Upper lobe of left lung (tissue), 6 donors: ENCODE measurements around the gene MAD1L1. TPM values are rescaled to one million over a fixed set of nuclear protein-coding genes. Genes with fewer than 3 reads are reported as not detected.
"Not testable (repeated sequence)": the region's sequence is repeated elsewhere in the genome, so short reads cannot be mapped to it uniquely, and the experiment has no call there.

Source experiments
- ATAC-seq, 2 donors: fragments of 200-7000 bp; cut with Tn5 transposase; one replicate each; pipeline ENCODE4 v1.9.1; 2022; ENCODE audit warnings: mild to moderate bottlenecking in 2 of 2, moderate library complexity in 2 of 2; ENCODE audit not compliant: low FRiP score in 2 of 2
- DNase-seq, 2 donors: peaks; one replicate each; pipeline ENCODE4 v3.0.0-alpha.2; 2019 to 2020
- H3K27ac ChIP-seq, 4 donors: fragments of 200-600 bp; sonication (generic); one replicate each; pipeline ENCODE4 v1.5.1; 2016 to 2019
- H3K27me3 ChIP-seq, 4 donors: fragments of 200-600 bp; sonication (generic); one replicate each; pipeline ENCODE4 v1.5.1; 2017 to 2019
- H3K36me3 ChIP-seq, 4 donors: fragments of 200-600 bp; sonication (generic); one replicate each; pipeline ENCODE4 v1.5.1; 2016 to 2019
- H3K4me1 ChIP-seq, 4 donors: fragments of 200-600 bp; sonication (generic); one replicate each; pipeline ENCODE4 v1.5.1; 2018 to 2019
- H3K4me3 ChIP-seq, 4 donors: fragments of 200-600 bp; sonication (generic); one replicate each; pipeline ENCODE4 v1.5.1; 2017 to 2019; ENCODE audit warnings: mild to moderate bottlenecking in 2 of 4, moderate library complexity in 1 of 4
- H3K9me3 ChIP-seq, 4 donors: fragments of 200-600 bp; sonication (generic); one replicate each; pipeline ENCODE4 v1.5.1; 2018 to 2019
- EP300 ChIP-seq, 4 donors: sonication (generic); formaldehyde crosslinking; IDR thresholded peaks; one replicate each; pipeline ENCODE4 v1.5.1; 2017; ENCODE audit warnings: antibody characterized with exemption in 4 of 4, control low read depth in 2 of 4
- POLR2A ChIP-seq, 4 donors: fragments of 450-650 bp; IDR thresholded peaks; one replicate each; pipeline ENCODE4 v1.5.1; 2016 to 2017; ENCODE audit warnings: antibody characterized with exemption in 4 of 4, mild to moderate bottlenecking in 2 of 4
- POLR2AphosphoS5 ChIP-seq, 2 donors: sonication (generic); formaldehyde crosslinking; IDR thresholded peaks; one replicate each; pipeline ENCODE4 v1.5.1; 2017; ENCODE audit warnings: antibody characterized with exemption in 2 of 2
- WGBS, 2 donors: methylation state at CpG; one replicate each; pipeline ENCODE4 v1.1.5; 2017 to 2018; 5-methylcytosine and 5-hydroxymethylcytosine counted together
- total RNA-seq, 6 donors: library from RNA; depleted of rRNA in 4 of 6; stranded (reverse); fragments of >200 nt in 4 of 6; gene quantifications; one replicate each; pipeline versions ENCODE4 v1.1.0 to v1.2.1, GENCODE V29; 2016 to 2021
- TF ChIP-seq, protein P1 (sequence below), 6 experiments: fragments of 450-650 bp in 4 of 6; fragments of 200-600 bp in 2 of 6; sonication (generic) in 2 of 6; IDR thresholded peaks; one replicate each; pipeline ENCODE4 v1.5.1; 2016 to 2019; ENCODE audit warnings: antibody characterized with exemption in 6 of 6
- donor health status: DM: no; HTN: no; CAD: no; lungs with moderate emphysema.
- donor health status: DM: no; HTN: yes; CAD: no; lungs with severe emphysema.

The MAD1L1 gene
- total RNA-seq, 6 donors from 2014 or later: 40.6 to 364 (median 65.6) TPM

DNA sequence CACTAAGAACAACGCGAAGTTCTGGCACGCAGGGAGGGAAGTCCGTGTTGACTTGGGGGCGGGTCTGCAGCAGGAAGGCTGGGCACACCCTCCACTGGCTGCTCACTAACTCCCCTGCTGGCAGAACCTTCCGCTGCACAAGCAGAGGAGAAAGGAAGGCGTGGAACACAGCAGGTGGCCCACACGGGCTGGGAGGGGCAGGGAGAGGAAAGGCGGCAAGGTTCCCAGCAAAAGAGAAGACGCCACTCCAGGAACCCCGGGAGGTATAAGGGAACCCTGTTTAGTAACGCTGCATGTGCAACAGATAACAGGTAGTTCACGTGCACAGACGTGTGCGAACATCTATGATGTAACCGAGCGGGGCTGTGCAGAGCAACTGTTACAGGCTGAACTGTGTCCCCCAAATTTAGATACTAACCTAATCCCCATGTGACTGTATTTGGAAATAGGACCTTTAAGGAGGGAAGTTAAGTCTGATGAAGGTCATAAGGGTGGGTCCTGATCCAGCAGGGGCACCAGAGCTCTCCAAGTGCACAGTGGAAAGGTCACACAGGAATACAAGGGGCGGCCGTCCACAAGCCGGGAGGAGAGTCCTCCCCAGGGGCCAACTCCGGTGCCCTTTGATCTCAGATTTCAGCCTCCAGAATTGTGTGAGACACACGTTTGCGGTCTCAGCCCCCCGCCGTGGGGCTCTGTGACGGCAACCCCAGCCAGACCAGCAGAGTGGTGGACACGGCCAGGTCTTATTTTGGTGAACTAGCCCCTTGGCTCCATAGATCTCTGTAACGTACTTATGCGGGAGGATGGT is 357.1 kb downstream of the MAD1L1 start:
- peak in 1 of 2 donors; percentile 62 for DNase-seq
- peak; percentile 79 to 83 for ATAC-seq
- H3K36me3 ChIP-seq, H3K4me3 ChIP-seq, H3K27ac ChIP-seq, H3K4me1 ChIP-seq, H3K9me3 ChIP-seq, H3K27me3 ChIP-seq: not testable (repeated sequence)
- whole genome bisulfite sequencing, 2 donors: 49 to 54% methylated on average over 28 to 29 of the region's 29 CpGs
- TF ChIP-seq, protein P1, sequence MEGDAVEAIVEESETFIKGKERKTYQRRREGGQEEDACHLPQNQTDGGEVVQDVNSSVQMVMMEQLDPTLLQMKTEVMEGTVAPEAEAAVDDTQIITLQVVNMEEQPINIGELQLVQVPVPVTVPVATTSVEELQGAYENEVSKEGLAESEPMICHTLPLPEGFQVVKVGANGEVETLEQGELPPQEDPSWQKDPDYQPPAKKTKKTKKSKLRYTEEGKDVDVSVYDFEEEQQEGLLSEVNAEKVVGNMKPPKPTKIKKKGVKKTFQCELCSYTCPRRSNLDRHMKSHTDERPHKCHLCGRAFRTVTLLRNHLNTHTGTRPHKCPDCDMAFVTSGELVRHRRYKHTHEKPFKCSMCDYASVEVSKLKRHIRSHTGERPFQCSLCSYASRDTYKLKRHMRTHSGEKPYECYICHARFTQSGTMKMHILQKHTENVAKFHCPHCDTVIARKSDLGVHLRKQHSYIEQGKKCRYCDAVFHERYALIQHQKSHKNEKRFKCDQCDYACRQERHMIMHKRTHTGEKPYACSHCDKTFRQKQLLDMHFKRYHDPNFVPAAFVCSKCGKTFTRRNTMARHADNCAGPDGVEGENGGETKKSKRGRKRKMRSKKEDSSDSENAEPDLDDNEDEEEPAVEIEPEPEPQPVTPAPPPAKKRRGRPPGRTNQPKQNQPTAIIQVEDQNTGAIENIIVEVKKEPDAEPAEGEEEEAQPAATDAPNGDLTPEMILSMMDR (IDR thresholded peaks at IDR 0.05): peak in 4 of 6 experiments; percentile 14 to 57 (median 22)

GRCh38 chr7:1874590-1875391 is 358.0 kb downstream of the MAD1L1 start:
- H3K9me3 ChIP-seq, H3K27me3 ChIP-seq, H3K4me3 ChIP-seq, H3K4me1 ChIP-seq, H3K36me3 ChIP-seq, H3K27ac ChIP-seq: not testable (repeated sequence)
- peak in 1 of 2 donors; percentile 71 for DNase-seq
- WGBS, 2 donors: 68 to 92% methylated on average over 8 to 20 of the region's 21 CpGs
- peak; percentile 35 for ATAC-seq

DNA sequence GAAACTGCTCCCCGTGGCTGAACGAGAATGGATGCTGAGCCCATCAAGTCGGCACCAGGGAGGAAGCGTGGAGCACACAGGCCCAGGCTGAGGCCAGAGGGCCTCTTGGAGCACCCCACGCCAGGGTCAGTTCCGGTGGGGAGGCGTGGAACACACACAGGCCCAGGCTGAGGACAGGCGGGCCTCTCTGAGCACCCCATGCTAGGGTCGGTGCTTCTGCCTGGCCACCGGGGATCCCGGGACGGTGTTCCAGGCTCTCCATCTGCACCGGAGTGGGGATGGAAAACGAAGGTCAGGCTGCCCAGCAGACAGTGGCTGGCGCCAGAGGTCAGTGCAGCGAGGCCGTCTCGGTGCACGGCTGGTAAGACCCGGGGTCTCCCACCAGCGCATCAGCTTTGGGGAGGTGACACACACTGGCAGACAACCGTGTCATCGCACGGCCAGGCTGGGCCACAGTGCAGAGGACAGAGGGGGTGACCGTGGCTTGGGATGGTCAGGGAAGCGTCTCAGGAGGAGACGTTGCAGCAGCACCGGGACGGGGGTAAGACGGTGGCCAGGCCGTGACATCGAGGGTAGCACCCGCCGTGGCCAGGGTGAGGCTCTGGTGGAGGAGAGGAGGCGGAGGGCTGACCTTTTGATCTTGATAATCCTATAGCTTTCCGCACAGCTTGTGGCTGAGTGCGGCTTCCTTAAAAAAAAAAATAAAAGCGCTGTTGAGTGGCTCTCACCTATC is 358.7 kb downstream of the MAD1L1 start:
- no peak overlapping the region for H3K27ac ChIP-seq
- no peak for TF ChIP-seq POLR2AphosphoS5 (IDR thresholded peaks at IDR 0.05)
- TF ChIP-seq EP300 (IDR thresholded peaks at IDR 0.05): no peak
- TF ChIP-seq, protein P1 (IDR thresholded peaks at IDR 0.05): no peak
- TF ChIP-seq POLR2A (IDR thresholded peaks at IDR 0.05): no peak
- peak in 1 of 2 donors; percentile 71 for DNase-seq
- peaks cover 0 to 6% (median 1%) of the 10 kb centered on the region in 4 donors for H3K36me3 ChIP-seq
- 96% methylated on average over 25 to 38 of the region's 38 CpGs for WGBS, 2 donors
- no peak overlapping the region for H3K4me3 ChIP-seq
- no peaks in the 10 kb centered on the region for H3K27me3 ChIP-seq
- H3K4me1 ChIP-seq: peaks cover 0 to 7% (median 2%) of the 10 kb centered on the region in 4 donors
- ATAC-seq: peak; percentile 6 to 8
- peaks cover 0 to 7% (median 3%) of the 10 kb centered on the region in 4 donors for H3K9me3 ChIP-seq

DNA sequence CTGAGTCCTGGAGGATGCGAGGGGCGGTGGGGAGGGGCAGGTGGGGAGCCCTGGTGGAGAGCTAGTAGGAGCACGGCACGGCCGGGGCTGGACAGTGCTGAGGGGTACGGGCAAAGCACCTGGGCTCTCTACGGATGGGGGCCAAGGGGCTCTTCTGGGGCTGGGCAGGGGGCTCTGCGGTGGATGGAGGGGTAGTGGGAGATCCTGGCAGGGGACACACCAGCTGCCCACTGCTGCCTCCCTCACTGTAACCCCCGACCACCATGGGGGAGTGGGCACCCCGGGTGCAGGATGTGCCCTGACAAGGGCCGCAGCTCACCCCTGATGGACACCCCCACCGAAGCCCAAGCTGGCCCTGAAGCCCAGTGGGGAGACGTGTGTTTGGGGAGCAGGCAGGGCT is 359.3 kb downstream of the MAD1L1 start:
- TF ChIP-seq, protein P1 (IDR thresholded peaks at IDR 0.05): no peak
- TF ChIP-seq POLR2A (IDR thresholded peaks at IDR 0.05): no peak
- no peak overlapping the region for H3K27ac ChIP-seq
- peaks cover 0 to 6% (median 1%) of the 10 kb centered on the region in 4 donors for H3K36me3 ChIP-seq
- peak in 1 of 2 donors; percentile 5 for ATAC-seq
- 96 to 100% methylated on average over 7 to 13 of the region's 13 CpGs for WGBS, 2 donors
- no peaks in the 10 kb centered on the region for H3K27me3 ChIP-seq
- peaks cover 0 to 7% (median 3%) of the 10 kb centered on the region in 4 donors for H3K9me3 ChIP-seq
- no peak overlapping the region for H3K4me3 ChIP-seq
- H3K4me1 ChIP-seq: peaks cover 0 to 7% (median 2%) of the 10 kb centered on the region in 4 donors
- peak in 1 of 2 donors; percentile 54 for DNase-seq

- ATAC-seq (no peak), DNase-seq (peak in 1 of 2 donors; percentile 68)
- H3K4me3 ChIP-seq: no peak overlapping the region
- H3K9me3 ChIP-seq: peaks cover 0 to 5% (median 2%) of the 10 kb centered on the region in 4 donors
- 90 to 95% methylated on average over 12 of the region's 12 CpGs for WGBS, 2 donors
- no peak for TF ChIP-seq POLR2AphosphoS5 (IDR thresholded peaks at IDR 0.05)
- TF ChIP-seq EP300 (IDR thresholded peaks at IDR 0.05): no peak
- TF ChIP-seq, protein P1 (IDR thresholded peaks at IDR 0.05): no peak
- no peak for TF ChIP-seq POLR2A (IDR thresholded peaks at IDR 0.05)
- H3K36me3 ChIP-seq: peaks cover 0 to 6% (median 1%) of the 10 kb centered on the region in 4 donors
- H3K27ac ChIP-seq: no peak overlapping the region
- H3K27me3 ChIP-seq: no peaks in the 10 kb centered on the region
- peaks cover 0 to 7% (median 2%) of the 10 kb centered on the region in 4 donors for H3K4me1 ChIP-seq
These were observed 359.7 kb downstream of the MAD1L1 start for GRCh38 chr7:1873070-1873405.
